AG04449 (cell line): ENCODE data around the gene ARID3A.

Experiments used
- CTCF ChIA-PET: fragments of 350-600 bp; formaldehyde crosslinking; extraction: SDS; loops from one replicate; lab custom pipeline; 2021; ENCODE audit warnings: antibody characterized with exemption; lab: Yijun Ruan, JAX
- POLR2A ChIA-PET: fragments of 400-600, 350-600 bp; formaldehyde crosslinking; extraction: SDS; loops from one replicate; lab custom pipeline; 2020; ENCODE audit warnings: antibody characterized with exemption, inconsistent platforms; lab: Yijun Ruan, JAX
- DNase-seq: peaks from one replicate; pipeline ENCODE4 v3.0.0-alpha.2; 2010; ENCODE audit warnings: low read depth, low spot score
- H3K4me3 ChIP-seq: 2 replicates; pipeline ENCODE4 v1.5.1; 2011; ENCODE audit warnings: low read depth, mild to moderate bottlenecking, control low read depth, low read length
- CTCF ChIP-seq: IDR thresholded peaks from one replicate; pipeline ENCODE4 v1.5.1; 2011; ENCODE audit warnings: mild to moderate bottlenecking, moderate library complexity, low read length, control low read depth, inconsistent platforms; ENCODE audit not compliant: insufficient read depth; ENCODE audit errors: missing control alignments

The ARID3A gene

GRCh38 chr19:945401-946252, 19.8 kb downstream of the ARID3A start:
- no peak for DNase-seq
- CTCF ChIA-PET = interaction anchor here (0.6 to 1.7 kb wide), 2 partner anchors 10 to 466 kb away, joined by 3 to 4 read pairs; no protein-coding TSS in a partner anchor
- POLR2A ChIA-PET = no interaction called here
- H3K4me3 ChIP-seq = no peak overlapping the region
- TF ChIP-seq CTCF = no peak

DNA sequence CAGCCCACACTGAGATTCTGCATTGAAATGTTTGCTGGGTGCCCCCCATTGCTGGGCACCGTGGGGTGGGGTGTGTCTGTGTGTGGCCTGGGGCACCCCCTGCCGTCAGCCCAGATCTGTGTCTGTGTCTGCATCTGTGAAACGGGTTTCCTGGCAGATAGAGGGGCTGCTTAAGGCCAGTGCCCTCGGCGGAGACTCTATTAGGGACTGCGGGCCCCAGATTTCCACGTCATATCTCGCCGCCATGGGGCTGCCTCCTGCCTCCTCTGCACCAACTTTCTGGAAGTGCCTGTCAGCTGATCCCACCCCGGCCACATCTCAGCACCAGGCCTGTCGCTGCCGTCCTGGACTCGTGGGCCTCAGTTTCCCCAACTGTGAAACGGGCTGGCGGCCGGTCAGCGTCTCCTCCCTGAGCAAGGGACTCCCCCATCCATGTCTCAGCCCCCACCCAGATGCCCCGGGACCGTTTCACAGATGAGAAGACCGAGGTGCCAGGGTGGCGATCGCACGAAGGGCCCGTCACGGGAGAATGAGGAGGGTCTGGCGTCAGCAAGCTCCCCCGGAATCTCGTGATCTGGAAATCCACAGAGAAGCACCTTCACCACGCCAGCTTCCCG, 21.4 kb downstream of the ARID3A start:
- POLR2A ChIA-PET = interaction anchor here (0.6 kb wide), 1 partner anchor 12 kb away, joined by 3 read pairs; no protein-coding TSS in a partner anchor
- no peak for TF ChIP-seq CTCF
- H3K4me3 ChIP-seq = no peak overlapping the region
- DNase-seq = no peak
- CTCF ChIA-PET = interaction anchor here (1.0 to 1.1 kb wide), 2 partner anchors 9 to 54 kb away, joined by 3 read pairs; no protein-coding TSS in a partner anchor

DNA sequence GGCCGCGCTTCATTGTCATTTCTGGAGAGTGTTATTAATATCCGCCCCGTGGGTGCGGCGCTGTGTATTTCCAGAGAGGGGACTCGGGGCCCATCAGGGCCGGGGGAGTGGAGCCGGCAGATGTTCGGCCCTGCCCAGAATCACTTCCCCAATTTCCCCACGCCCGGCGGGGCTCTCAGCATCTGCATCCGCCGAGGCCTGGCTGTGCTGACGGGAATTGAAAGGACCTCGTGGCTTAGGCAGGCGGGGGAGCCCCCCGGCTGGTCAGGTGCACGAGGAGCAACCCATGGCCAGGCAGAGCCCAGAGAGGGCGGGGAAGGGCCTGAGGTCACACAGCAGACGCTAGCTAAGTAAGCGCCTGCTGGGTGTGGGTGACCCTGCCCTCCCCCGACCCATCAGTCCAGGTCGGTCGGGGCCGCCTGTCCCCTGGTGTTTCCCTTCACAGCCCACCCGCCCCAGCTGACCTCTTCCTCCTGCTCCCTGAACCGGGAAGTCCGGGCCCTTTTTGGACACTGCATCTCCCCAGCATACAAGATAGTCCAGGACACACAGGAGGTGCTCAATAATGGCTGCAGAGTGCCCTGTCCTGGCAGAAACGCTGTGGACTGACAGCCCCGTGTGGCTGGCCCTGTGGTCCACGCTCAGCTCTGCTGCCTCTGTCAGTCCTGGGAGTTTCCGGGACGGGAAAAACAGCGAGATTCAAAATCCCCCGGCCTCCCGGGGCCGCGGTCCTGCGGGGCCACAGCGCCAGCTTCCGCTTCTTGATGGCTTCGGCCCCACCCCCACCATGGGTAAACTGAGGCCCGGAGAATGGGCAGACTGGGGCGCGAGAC, 22.1 kb downstream of the ARID3A start:
- POLR2A ChIA-PET = no interaction called here
- CTCF ChIA-PET = interaction anchor here (1.0 to 1.2 kb wide), 3 partner anchors 10 to 53 kb away, joined by 3 read pairs; no protein-coding TSS in a partner anchor
- DNase-seq = no peak
- no peak overlapping the region for H3K4me3 ChIP-seq
- no peak for TF ChIP-seq CTCF

DNA sequence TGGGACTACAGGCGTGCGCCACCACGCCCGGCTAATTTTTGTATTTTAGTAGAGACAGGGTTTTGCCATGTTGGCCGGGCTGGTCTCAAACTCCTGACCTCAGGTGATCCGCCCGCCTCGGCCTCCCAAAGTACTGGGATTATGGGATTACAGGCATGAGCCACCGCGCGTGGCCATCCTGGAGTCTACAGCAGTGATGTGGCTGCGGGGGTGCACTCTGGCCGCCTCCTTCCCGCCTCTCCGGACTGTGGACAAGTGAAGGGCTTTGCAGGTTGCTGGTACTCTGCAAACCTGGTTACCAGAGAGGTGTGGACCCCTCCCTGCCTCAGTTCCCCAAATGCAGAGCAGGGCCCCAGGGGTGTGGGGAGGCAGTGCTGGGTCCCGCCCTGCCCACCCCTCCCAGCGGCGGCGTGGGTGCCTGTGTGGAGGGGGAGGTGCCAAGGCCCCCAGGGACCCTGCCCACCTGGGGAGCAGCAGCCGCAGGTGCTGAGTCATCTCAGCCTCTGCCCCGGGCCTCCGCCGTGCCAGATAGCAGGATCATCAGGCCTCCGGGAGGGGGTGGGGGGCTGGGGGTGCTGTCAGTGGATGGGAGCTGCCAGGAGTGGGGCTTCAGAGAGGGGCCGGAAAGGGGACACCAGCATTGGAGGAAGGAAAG, 23.1 kb downstream of the ARID3A start:
- DNase-seq = no peak
- H3K4me3 ChIP-seq = no peak overlapping the region
- TF ChIP-seq CTCF = no peak
- CTCF ChIA-PET = interaction anchor here (1.2 kb wide), 1 partner anchor 22 kb away, joined by 3 read pairs; no protein-coding TSS in a partner anchor
- POLR2A ChIA-PET = no interaction called here

DNA sequence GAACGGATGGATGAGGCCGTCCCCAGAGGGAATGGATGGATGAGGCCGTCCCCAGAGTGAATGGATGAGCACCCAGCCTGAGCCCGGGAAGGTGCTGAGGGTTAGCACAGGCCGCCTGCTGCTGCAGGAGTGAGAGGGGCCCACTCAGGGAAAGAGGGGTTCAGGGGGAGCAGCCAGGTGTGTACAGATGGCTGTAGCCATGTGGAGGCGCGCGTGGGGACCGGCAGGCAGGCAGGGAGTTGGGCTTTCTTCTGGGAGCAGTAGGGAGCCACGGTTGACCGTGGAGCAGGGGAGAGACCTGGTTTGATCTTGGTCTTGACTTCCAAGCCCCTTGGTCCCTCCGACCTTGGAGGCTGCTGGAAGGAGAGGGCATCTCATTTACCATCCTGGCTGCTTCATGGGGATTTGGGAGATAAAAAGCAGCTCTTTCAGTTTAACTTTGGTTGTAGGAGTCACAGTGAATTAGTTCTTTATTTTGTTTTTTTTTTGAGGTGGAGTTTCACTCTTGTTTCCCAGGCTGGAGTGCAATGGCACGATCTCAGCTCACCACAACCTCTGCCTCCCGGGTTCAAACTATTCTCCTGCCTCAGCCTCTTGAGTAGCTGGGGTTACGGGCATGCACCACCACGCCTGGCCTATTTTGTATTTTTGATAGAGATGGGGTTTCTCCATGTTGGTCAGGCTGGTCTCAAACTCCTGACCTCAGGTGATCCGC, 24.7 kb downstream of the ARID3A start:
- ChIA-PET POLR2A (no interaction called here), CTCF (no interaction called here)
- TF ChIP-seq CTCF = no peak
- H3K4me3 ChIP-seq = no peak overlapping the region
- DNase-seq = no peak
